H1 (cell line): Measurements from ENCODE around the gene CEL. TPM values are rescaled to one million over a fixed set of nuclear protein-coding genes. Genes with fewer than 3 reads are reported as not detected.

Experiments
- CTCF ChIA-PET: fragments of 300-600 bp; sonication (Branson Sonifier 250); formaldehyde crosslinking; loops from one replicate; lab custom pipeline; 2021; ENCODE audit not compliant: partially characterized antibody; lab: Charles Lee
- POLR2A ChIA-PET: fragments of 300-600 bp; sonication (Branson Sonifier 250); formaldehyde crosslinking; loops from one replicate; lab custom pipeline; 2021; ENCODE audit warnings: inconsistent platforms; ENCODE audit not compliant: partially characterized antibody; lab: Charles Lee
- DNase-seq, 2 experiments: peaks; one replicate each; pipeline versions ENCODE4 v3.0.0 to v3.0.0-alpha.2; 2010 to 2022; ENCODE audit warnings: low spot score in 2 of 2, low read depth in 1 of 2, mixed read lengths in 1 of 2
- FAIRE-seq: peaks from 2 replicates; lab custom pipeline; 2011; peaks lifted over from hg19 to GRCh38; lab: Jason Lieb, UNC
- H2AFZ ChIP-seq: 2 replicates; pipeline ENCODE4 v1.8.1; 2012; ENCODE audit warnings: low read length, inconsistent platforms
- H2AK5ac ChIP-seq: 2 replicates; pipeline ENCODE4 v1.6.1; 2013; ENCODE audit warnings: low read depth, low read length
- H2BK120ac ChIP-seq: replicated peaks from 2 replicates; pipeline ENCODE3; 2013; ENCODE audit warnings: low read depth, low read length, inconsistent platforms
- H2BK12ac ChIP-seq: 2 replicates; pipeline ENCODE4 v1.6.1; 2013; ENCODE audit warnings: low read depth, low read length
- H2BK15ac ChIP-seq: 2 replicates; pipeline ENCODE4 v1.6.1; 2013; ENCODE audit warnings: low read length
- H2BK20ac ChIP-seq: 2 replicates; pipeline ENCODE4 v1.6.1; 2013; ENCODE audit warnings: low read length
- H2BK5ac ChIP-seq: 2 replicates; pipeline ENCODE4 v1.6.1; 2013; ENCODE audit warnings: low read depth, low read length
- H3K14ac ChIP-seq: 2 replicates; pipeline ENCODE4 v1.6.1; 2013; ENCODE audit warnings: inconsistent platforms; ENCODE audit not compliant: insufficient read length
- H3K18ac ChIP-seq: 2 replicates; pipeline ENCODE4 v1.6.1; 2013; ENCODE audit warnings: low read length; ENCODE audit errors: extremely low read depth
- H3K23ac ChIP-seq: 2 replicates; pipeline ENCODE4 v1.6.1; 2013; ENCODE audit warnings: inconsistent platforms; ENCODE audit not compliant: insufficient read length
- H3K23me2 ChIP-seq: 2 replicates; pipeline ENCODE4 v1.6.1; 2013; ENCODE audit warnings: low read depth, low read length
- H3K27ac ChIP-seq: 2 replicates; pipeline ENCODE4 v1.6.1; 2011; ENCODE audit warnings: low read depth, low read length, inconsistent platforms
- H3K27me3 ChIP-seq, 4 experiments: replicated peaks in 1 of 4; 1 replicate in 1 of 4; 2 replicates in 3 of 4; pipeline versions ENCODE4 v1.6.1 to v1.8.1; 2011 to 2013; ENCODE audit warnings: low read length in 3 of 4, mild to moderate bottlenecking in 3 of 4, inconsistent platforms in 2 of 4, mixed read lengths in 2 of 4, moderate library complexity in 1 of 4; ENCODE audit not compliant: control insufficient read depth in 3 of 4, insufficient read depth in 3 of 4; ENCODE audit errors: extremely low read depth in 1 of 4
- H3K36me3 ChIP-seq, 4 experiments: 2 replicates each; pipeline versions ENCODE4 v1.6.1 to v1.8.1; 2011 to 2013; ENCODE audit warnings: mild to moderate bottlenecking in 4 of 4, low read length in 3 of 4, moderate library complexity in 2 of 4, control low read depth in 1 of 4, inconsistent platforms in 1 of 4; ENCODE audit not compliant: insufficient read depth in 4 of 4, control insufficient read depth in 2 of 4
- H3K4ac ChIP-seq: replicated peaks from 2 replicates; pipeline ENCODE3; 2013; ENCODE audit warnings: low read length, low read depth, mixed read lengths, inconsistent platforms; ENCODE audit not compliant: insufficient read length
- H3K4me1 ChIP-seq, 4 experiments: replicated peaks in 1 of 4; 1 replicate in 1 of 4; 2 replicates in 3 of 4; pipeline versions ENCODE4 v1.6.1 to v1.8.1; 2011 to 2013; ENCODE audit warnings: low read length in 3 of 4, inconsistent platforms in 2 of 4, mixed read lengths in 1 of 4; ENCODE audit not compliant: insufficient read depth in 4 of 4, control insufficient read depth in 3 of 4
- H3K4me2 ChIP-seq, 2 experiments: 2 replicates each; pipeline versions ENCODE4 v1.6.1 to v1.8.1; 2011 to 2013; ENCODE audit warnings: low read depth in 2 of 2, low read length in 2 of 2, control low read depth in 1 of 2, inconsistent platforms in 1 of 2, mild to moderate bottlenecking in 1 of 2; ENCODE audit not compliant: insufficient read depth in 1 of 2
- H3K4me3 ChIP-seq, 4 experiments: fragments of 200-600, 300-600 bp in 1 of 4; sonication (generic), shearing (Covaris generic), sonication (Bioruptor Twin) in 1 of 4; 2 replicates each; pipeline versions ENCODE4 v1.5.1 to v1.8.1; 2011 to 2016; ENCODE audit warnings: low read length in 4 of 4, low read depth in 3 of 4, control low read depth in 2 of 4, inconsistent platforms in 2 of 4, mild to moderate bottlenecking in 2 of 4, mixed read lengths in 1 of 4, moderate library complexity in 1 of 4; ENCODE audit not compliant: insufficient read depth in 2 of 4; ENCODE audit errors: extremely low read depth in 1 of 4
- H3K56ac ChIP-seq: replicated peaks from 2 replicates; pipeline ENCODE3; 2013; ENCODE audit warnings: low read depth, mild to moderate bottlenecking, mixed read lengths, low read length, inconsistent platforms; ENCODE audit not compliant: insufficient read length
- H3K79me1 ChIP-seq: 2 replicates; pipeline ENCODE4 v1.6.1; 2013; ENCODE audit warnings: low read depth, low read length, control low read depth
- H3K79me2 ChIP-seq, 2 experiments: 2 replicates each; pipeline versions ENCODE4 v1.6.1 to v1.8.1; 2012 to 2013; ENCODE audit warnings: low read length in 2 of 2, mild to moderate bottlenecking in 2 of 2, inconsistent platforms in 1 of 2; ENCODE audit not compliant: insufficient read depth in 2 of 2, control insufficient read depth in 1 of 2
- H3K9ac ChIP-seq, 4 experiments: replicated peaks in 1 of 4; 1 replicate in 1 of 4; 2 replicates in 3 of 4; pipeline versions ENCODE4 v1.6.1 to v1.8.1; 2011 to 2013; ENCODE audit warnings: low read depth in 3 of 4, low read length in 3 of 4, control low read depth in 2 of 4, mild to moderate bottlenecking in 2 of 4, moderate library complexity in 2 of 4, inconsistent platforms in 1 of 4; ENCODE audit errors: extremely low read depth in 1 of 4
- H3K9me3 ChIP-seq, 2 experiments: 2 replicates each; pipeline versions ENCODE4 v1.6.1 to v1.8.1; 2012 to 2013; ENCODE audit warnings: mild to moderate bottlenecking in 2 of 2, moderate library complexity in 2 of 2, control low read depth in 1 of 2, inconsistent platforms in 1 of 2, low read depth in 1 of 2, low read length in 1 of 2, mixed read lengths in 1 of 2; ENCODE audit not compliant: insufficient read depth in 2 of 2
- H4K20me1 ChIP-seq, 2 experiments: replicated peaks in 1 of 2; 2 replicates each; pipeline versions ENCODE3 to v1.8.1; 2011 to 2013; ENCODE audit warnings: inconsistent platforms in 2 of 2, low read length in 2 of 2, mild to moderate bottlenecking in 1 of 2; ENCODE audit not compliant: insufficient read depth in 2 of 2, control insufficient read depth in 1 of 2
- H4K5ac ChIP-seq: 2 replicates; pipeline ENCODE4 v1.6.1; 2013; ENCODE audit warnings: low read length, low read depth, mixed read lengths, inconsistent platforms; ENCODE audit not compliant: insufficient read length
- H4K8ac ChIP-seq: 2 replicates; pipeline ENCODE4 v1.8.0; 2013; ENCODE audit warnings: mild to moderate bottlenecking, moderate library complexity, low read length, inconsistent platforms; ENCODE audit not compliant: insufficient read depth; ENCODE audit errors: extremely low read depth
- H4K91ac ChIP-seq: replicated peaks from 2 replicates; pipeline ENCODE3; 2013; ENCODE audit warnings: low read length, mixed read lengths, inconsistent platforms; ENCODE audit not compliant: insufficient read length
- ATF3 ChIP-seq: IDR thresholded peaks from 2 replicates; pipeline ENCODE4 v1.6.1; 2011; ENCODE audit warnings: low read depth, mild to moderate bottlenecking, low read length; ENCODE audit not compliant: insufficient read depth
- BRCA1 ChIP-seq: IDR thresholded peaks from 2 replicates; pipeline ENCODE4 v1.6.1; 2012; ENCODE audit warnings: low read depth, low read length, improper control_type of control experiment
- CEBPB ChIP-seq: IDR thresholded peaks from 2 replicates; pipeline ENCODE4 v1.6.1; 2012; ENCODE audit warnings: low read depth, low read length
- CTCF ChIP-seq, 3 experiments: IDR thresholded peaks; 1 replicate in 2 of 3; 2 replicates in 1 of 3; pipeline versions ENCODE4 v1.5.1 to v1.6.1; 2011; ENCODE audit warnings: low read length in 3 of 3, mild to moderate bottlenecking in 3 of 3, inconsistent platforms in 2 of 3, low read depth in 1 of 3, moderate library complexity in 1 of 3; ENCODE audit not compliant: insufficient read depth in 1 of 3; ENCODE audit errors: control extremely low read depth in 1 of 3
- KDM1A ChIP-seq: fragments of 200-600, 300-600 bp; sonication (generic); IDR thresholded peaks from 2 replicates; pipeline ENCODE4 v1.7.1; 2016; ENCODE audit warnings: mild to moderate bottlenecking, low read length, borderline replicate concordance
- MAX ChIP-seq: IDR thresholded peaks from 2 replicates; pipeline ENCODE4 v1.6.1; 2012; ENCODE audit warnings: inconsistent platforms
- RAD21 ChIP-seq, 2 experiments: IDR thresholded peaks in 1 of 2; conservative IDR thresholded peaks in 1 of 2; 2 replicates each; pipeline ENCODE4 v1.6.1; 2011; ENCODE audit warnings: low read depth in 2 of 2, low read length in 2 of 2, improper control_type of control experiment in 1 of 2, inconsistent platforms in 1 of 2, mild to moderate bottlenecking in 1 of 2, moderate library complexity in 1 of 2
- SIX5 ChIP-seq: IDR thresholded peaks from 2 replicates; pipeline ENCODE4 v1.6.1; 2011; ENCODE audit warnings: mild to moderate bottlenecking, low read depth, low read length
- TBP ChIP-seq: IDR thresholded peaks from 2 replicates; pipeline ENCODE4 v1.6.1; 2011; ENCODE audit warnings: low read depth, low read length, improper control_type of control experiment
- YY1 ChIP-seq: IDR thresholded peaks from 2 replicates; pipeline ENCODE4 v1.6.1; 2011; ENCODE audit warnings: low read depth, mild to moderate bottlenecking, low read length
- WGBS, 2 experiments: shearing (Covaris generic) in 1 of 2; methylation state at CpG; one replicate each; pipeline versions ENCODE4 v1.1.6 to v1.1.7; 2013 to 2015; ENCODE audit warnings: low lambda C conversion rate in 2 of 2, mixed read lengths in 2 of 2, inconsistent platforms in 1 of 2, low coverage in 1 of 2, missing lambda C conversion rate in 1 of 2; ENCODE audit not compliant: insufficient replicate concordance in 2 of 2, insufficient coverage in 1 of 2, insufficient read length in 1 of 2; ENCODE audit errors: extremely low coverage in 1 of 2, missing lambda C conversion rate in 1 of 2; 5-methylcytosine and 5-hydroxymethylcytosine counted together
- polyA plus RNA-seq, 7 experiments: library from polyadenylated mRNA; depleted of rRNA in 3 of 7; stranded (reverse) in 5 of 7; unstranded in 2 of 7; fragments of >200 nt in 5 of 7; fragments of 200-250 nt in 2 of 7; gene quantifications; 1 replicate in 5 of 7; 2 replicates in 1 of 7; 4 replicates in 1 of 7; pipeline versions ENCODE4 v1.2.1 to v1.2.3, GENCODE V29; 2011 to 2013; ENCODE audit warnings: missing spikeins in 2 of 7, mixed read lengths in 2 of 7
- total RNA-seq: library from RNA; stranded (reverse); fragmentation: NEBNext Ultra II Directional; extraction: Animal tissue kit (Norgen Biotek cat#: 25700); gene quantifications from 2 replicates; pipeline ENCODE4 v1.2.1, GENCODE V29; 2021

CEL gene
- total and polyA plus RNA-seq, 2 of the 8 experiments (the other 6 are each of a cell fraction or from before 2014, with no cell fraction given), result 1.8 to 3.4 TPM

- POLR2A ChIA-PET, result interaction anchor here (0.6 to 1.6 kb wide), 4 partner anchors 12 to 412 kb away, joined by 3 to 4 read pairs (median 4); no protein-coding TSS in a partner anchor
- Histone ChIP-seq H3K4me2 (no peak overlapping the region), H3K4ac (no peak overlapping the region), H4K8ac (no peak overlapping the region), H3K4me1 (no peaks in the 10 kb centered on the region), H2BK5ac (no peak overlapping the region), H3K23me2 (no peaks in the 10 kb centered on the region), H3K79me1 (peaks cover 2% of the 10 kb centered on the region; the same call in 1 of the 2 replicates), H2AK5ac (no peak overlapping the region), H3K79me2 (no peaks in the 10 kb centered on the region), H2BK120ac (no peak overlapping the region), H4K20me1 (peaks cover 0 to 17% of the 10 kb centered on the region in 2 experiments), H4K5ac (no peak overlapping the region), H2AFZ (no peak overlapping the region), H2BK20ac (no peak overlapping the region), H3K9me3 (no peaks in the 10 kb centered on the region), H3K4me3 (no peak overlapping the region), H3K23ac (no peak overlapping the region), H3K27me3 (no peaks in the 10 kb centered on the region), H3K56ac (no peak overlapping the region), H3K9ac (no peak overlapping the region), H4K91ac (no peak overlapping the region), H3K36me3 (peaks cover 14 to 45% (median 39%) of the 10 kb centered on the region in 4 experiments; a peak in 6 of 8 replicates), H2BK12ac (no peak overlapping the region), H2BK15ac (no peak overlapping the region), H3K27ac (no peak overlapping the region), H3K14ac (no peak overlapping the region), H3K18ac (no peak overlapping the region)
- no peak for FAIRE-seq
- whole genome bisulfite sequencing, 2 experiments, result 76% methylated on average over 5 of the region's 5 CpGs; no CpG with 5 or more reads in 1 of the 2 experiments
- DNase-seq, result no peak
- CTCF ChIA-PET, result interaction anchor here (0.6 to 4.2 kb wide), 22 partner anchors 10 to 1784 kb away, joined by 3 to 21 read pairs (median 4); partner anchors contain the start of gene GTF3C5
- no peak for TF ChIP-seq TBP
- no peak for TF ChIP-seq YY1
- TF ChIP-seq CTCF (IDR thresholded peaks at IDR 0.05; ENCODE audit: control extremely low read depth in 1 of 3, insufficient read depth in 1 of 3, low read depth in 1 of 3, low read length in 3 of 3), result peak; percentile 38 to 59 (median 55)
- TF ChIP-seq KDM1A, result no peak
- TF ChIP-seq CEBPB, result no peak
- no peak for TF ChIP-seq SIX5
- TF ChIP-seq RAD21 (IDR thresholded peaks at IDR 0.05 in 1 of 2, conservative IDR thresholded peaks at IDR 0.05 in 1 of 2; ENCODE audit: low read depth in 2 of 2, low read length in 2 of 2), result peak; percentile 44 to 65
- TF ChIP-seq MAX, result no peak
- TF ChIP-seq BRCA1, result no peak
- no peak for TF ChIP-seq ATF3
These were observed 13.2 kb upstream of the CEL start for GRCh38 chr9:133048595-133048994.
